GM12872 (cell line): ENCODE results near the gene CSNK1D.

ENCODE experiments used
- CTCF ChIP-seq: IDR thresholded peaks from 3 replicates; pipeline ENCODE4 v1.5.1; 2011; ENCODE audit warnings: low read depth, mild to moderate bottlenecking, low read length, moderate library complexity; ENCODE audit not compliant: insufficient read depth

The CSNK1D gene

GRCh38 chr17:82280537-82280936 lies 7.0 kb upstream of the CSNK1D start:
- no peak for TF ChIP-seq CTCF

GRCh38 chr17:82278786-82279391 lies 5.4 kb upstream of the CSNK1D start:
- TF ChIP-seq CTCF: no peak

GRCh38 chr17:82278308-82278707 lies 4.8 kb upstream of the CSNK1D start:
- no peak for TF ChIP-seq CTCF

GRCh38 chr17:82277851-82278250 lies 4.4 kb upstream of the CSNK1D start:
- TF ChIP-seq CTCF: no peak

GRCh38 chr17:82276938-82277337 lies 3.4 kb upstream of the CSNK1D start:
- no peak for TF ChIP-seq CTCF

- TF ChIP-seq CTCF: no peak
These were observed 1.8 kb upstream of the CSNK1D start for GRCh38 chr17:82275326-82275725.

GRCh38 chr17:82274134-82275020 lies 877 bp upstream of the CSNK1D start:
- no peak for TF ChIP-seq CTCF
